ENCODE data around the gene EDEM2.

DNA sequence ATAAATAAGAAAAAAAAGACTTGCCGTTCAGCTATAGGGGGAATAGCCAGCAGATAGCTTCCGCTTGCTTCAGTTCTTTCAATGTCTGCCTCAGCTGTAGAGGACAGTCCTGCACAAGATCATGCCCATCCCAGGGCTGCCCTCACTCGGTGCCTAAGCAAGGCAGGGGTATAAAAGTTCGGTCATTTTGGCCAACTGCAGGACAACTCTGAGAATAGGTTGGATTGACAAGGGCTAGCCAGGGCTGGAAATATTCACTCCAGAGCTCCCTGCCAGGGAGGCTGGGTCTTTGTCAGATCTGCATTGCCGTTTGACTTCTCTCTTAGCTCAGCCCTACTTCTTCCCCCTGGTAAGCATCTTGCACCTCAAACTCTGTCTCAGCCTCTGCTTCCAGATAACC is 33.1 kb upstream of the EDEM2 start:
- TF ChIP-seq POLR2AphosphoS5 (IDR thresholded peaks at IDR 0.05; ENCODE audit: low read depth, low read length) (no peak), TAF1 (IDR thresholded peaks at IDR 0.05; ENCODE audit: borderline replicate concordance, insufficient read depth, low read length) (no peak)
